GM19035 (cell line): Measurements from ENCODE around the gene CHRDL2.
A peak's percentile ranks its signal among the peaks of the same experiment; 100 is the strongest.

Experiments used
- ATAC-seq: cut with Tn5 transposase; IDR thresholded peaks from one replicate; pipeline ENCODE4 v1.9.1; 2021; ENCODE audit not compliant: unreplicated experiment

The CHRDL2 gene

DNA sequence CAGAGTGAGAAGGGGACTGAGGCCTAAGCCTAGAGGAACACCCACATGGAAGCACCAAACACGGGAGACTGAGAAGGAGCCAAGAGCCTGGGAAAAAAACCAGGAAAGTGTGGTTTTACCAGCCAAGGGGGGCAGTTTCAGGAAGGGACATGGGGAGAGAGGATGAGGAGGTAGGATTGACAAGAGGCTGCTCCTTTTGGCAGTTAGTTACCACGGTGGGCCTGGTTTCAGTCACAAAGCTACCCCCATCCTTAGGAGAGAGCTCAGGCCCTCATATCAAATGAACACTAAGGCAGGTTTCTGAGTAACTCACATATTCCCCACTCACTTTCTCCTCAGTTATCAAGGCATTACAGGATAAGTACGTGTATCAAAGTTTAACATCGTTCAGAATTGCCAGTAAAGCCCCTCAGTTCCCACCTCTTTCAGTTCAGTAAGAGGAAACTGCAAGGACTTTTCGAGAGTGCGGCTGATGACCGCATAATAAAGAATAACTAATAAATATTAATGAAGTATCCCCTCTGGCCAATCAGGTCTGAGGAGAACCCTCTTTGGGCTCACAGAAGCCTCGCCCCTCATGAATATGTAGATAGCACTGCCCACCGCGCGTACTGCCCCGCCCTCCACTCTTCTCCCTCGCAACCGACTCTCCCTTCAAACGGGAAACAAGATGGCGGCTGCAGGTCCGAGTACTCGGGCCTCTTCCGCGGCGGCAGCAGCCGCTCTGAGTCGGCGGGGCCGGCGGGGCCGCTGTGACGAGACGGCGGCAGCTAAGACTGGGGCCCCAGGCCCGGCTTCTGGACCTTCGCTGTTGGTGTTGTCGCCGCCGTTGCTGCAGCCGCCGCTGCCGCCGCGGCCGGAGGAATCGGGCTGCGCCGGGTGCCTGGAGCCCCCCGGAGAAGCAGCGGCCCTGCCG, 17.2 kb upstream of the CHRDL2 start, which contains the start of gene RNF169:
RNF169 (plus strand) TSS at position 639 of the 916 bp plus-strand sequence; CDS start at position 671, 32 bp downstream.
- peak; percentile 97 for ATAC-seq

DNA sequence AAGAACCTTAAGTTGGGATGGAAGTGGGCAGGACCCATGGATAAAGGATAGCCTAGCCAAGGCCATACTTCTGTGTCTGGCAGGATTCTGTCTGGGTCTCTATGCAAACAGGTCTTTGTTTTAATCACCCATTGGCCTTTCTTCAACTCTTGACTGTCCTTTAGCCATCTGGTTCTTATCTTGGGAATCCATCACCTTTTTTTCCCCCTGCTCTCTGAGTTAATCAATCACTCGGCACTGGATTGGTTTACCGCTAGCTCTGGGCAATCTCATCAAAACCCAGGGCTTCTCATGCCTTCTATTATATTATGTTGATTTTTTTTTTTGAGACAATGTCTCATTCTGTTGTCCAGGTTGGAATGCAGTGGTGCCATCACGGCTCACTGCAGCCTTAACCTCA, 15.6 kb upstream of the CHRDL2 start:
- no peak for ATAC-seq

DNA sequence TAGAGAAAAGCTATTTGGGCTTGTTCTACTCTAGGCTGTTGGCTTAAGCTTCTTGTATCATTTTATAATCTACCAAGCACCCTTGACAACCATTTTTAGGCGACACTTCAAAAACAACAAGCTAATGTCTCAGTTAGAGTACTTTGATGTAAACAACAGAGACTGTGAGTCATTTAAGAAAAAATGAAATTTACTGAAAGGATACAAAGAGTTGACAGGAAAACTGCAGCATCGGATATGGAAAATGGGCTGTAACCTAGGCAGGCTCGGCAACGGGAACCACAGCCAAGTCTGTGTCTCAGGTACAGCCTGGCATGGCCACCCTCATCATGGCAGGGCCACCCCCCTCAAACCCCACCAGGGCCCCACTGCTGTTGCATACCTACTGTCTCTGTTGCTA, 13.1 kb upstream of the CHRDL2 start:
- ATAC-seq, result no peak

GRCh38 chr11:74743640-74744039, 12.4 kb upstream of the CHRDL2 start:
- ATAC-seq, result no peak

- no peak for ATAC-seq
Measured at GRCh38 chr11:74742070-74742469, 10.8 kb upstream of the CHRDL2 start.

GRCh38 chr11:74739546-74740270, 8.5 kb upstream of the CHRDL2 start:
- ATAC-seq, result no peak

DNA sequence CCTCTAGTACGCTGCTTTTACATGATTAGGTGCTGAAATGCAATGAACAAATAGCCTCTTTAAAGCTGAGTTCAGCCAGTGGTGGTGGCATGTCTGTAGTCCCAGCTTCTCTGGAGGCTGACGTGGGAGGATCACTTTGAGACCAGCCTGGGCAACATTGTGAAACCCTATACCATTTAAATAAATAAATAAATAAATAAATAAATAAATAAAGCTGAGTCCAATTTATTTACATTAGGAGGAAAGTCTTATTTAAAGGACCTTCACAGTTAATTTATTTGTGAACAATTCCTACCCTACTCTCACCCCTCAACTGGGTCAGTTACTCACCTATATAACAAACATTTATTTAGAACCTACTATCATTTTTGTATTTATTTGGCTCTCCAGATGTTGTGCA, 4.8 kb upstream of the CHRDL2 start:
- no peak for ATAC-seq

DNA sequence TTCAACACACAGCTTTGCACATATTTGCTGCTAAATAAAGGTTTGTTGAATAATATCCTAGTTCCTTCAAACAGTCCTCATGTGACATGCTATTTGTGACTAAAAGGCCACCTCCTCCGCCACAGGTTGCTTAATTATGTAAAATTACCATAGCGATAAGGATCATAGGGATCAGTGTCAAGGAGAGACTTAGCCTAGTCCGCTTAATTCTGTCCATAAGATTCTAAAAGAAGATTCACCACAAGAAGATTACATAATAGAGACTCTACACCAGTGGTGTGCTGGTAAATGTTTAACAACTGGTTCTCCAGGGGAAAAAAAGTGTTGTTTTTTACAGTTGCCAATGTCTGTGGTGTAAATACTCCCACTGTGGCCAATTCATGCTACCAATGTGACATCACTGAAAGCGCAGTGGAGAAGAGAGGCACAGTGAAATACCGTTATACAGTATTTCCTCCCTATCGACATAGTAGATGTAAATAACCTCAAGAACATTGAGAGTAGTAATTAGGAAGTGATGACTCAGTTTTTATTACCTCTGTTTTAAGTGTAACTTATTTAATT, 4.2 kb upstream of the CHRDL2 start:
- no peak for ATAC-seq

GRCh38 chr11:74734559-74734925, 3.3 kb upstream of the CHRDL2 start:
- no peak for ATAC-seq

DNA sequence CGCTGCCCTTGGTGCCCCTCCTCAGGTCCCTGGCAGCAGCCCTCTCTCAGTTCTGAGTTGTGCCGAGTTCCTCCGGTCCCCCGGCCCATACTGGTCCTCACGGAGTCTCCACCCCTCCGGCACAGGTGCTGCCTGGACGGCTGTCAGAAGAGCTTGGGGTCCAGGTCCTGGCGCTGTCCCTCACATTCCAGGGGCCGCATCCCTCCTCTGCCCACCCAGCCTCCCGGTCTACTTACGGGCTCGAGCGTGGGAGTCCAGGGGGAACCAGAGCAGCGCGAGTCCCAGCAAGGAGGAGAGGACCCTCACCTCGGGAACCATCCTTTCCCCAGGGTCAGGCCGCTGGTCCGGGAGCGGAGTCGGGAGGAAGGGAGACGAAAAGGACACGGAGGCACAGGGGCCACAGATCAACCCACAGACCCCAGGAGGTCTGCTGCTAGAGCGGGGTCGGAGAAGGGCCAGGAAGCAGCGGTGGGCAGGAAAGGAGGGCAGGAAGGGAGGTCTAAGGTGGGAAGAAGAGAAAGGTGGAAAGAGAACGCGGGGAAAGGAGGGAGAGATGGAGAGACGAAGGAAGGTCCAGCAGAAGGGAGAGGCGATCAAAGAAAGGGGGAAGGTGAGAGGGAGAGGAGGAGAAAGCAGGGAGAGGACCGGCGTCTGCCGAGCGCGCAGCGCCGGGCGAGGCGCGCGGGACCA, 510 bp downstream of the CHRDL2 start:
- ATAC-seq, result no peak

DNA sequence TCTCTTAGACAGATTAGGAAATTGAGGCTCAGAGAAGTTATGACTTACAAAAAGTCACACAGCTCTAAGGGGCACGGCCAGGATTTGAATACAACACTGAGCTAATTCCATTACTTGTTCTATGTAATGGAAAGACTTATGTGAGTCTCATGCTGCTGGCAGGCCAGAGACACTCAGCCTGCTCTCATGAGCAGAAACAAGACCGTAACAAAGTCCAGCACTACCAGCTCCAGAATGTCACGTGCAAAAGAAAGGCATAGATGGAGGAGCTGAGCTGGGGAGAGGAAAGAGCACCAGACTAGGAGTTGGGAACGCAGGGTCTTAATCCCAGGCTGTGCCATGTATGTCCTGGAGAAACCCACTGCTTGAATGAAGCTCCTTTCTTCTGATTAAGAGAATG, 1.8 kb downstream of the CHRDL2 start:
- ATAC-seq, result no peak

- peak; percentile 75 for ATAC-seq
Measured at GRCh38 chr11:74726547-74727182, 4.6 kb downstream of the CHRDL2 start.

GRCh38 chr11:74725701-74726100, 5.5 kb downstream of the CHRDL2 start:
- no peak for ATAC-seq

GRCh38 chr11:74723511-74723910, 7.7 kb downstream of the CHRDL2 start:
- no peak for ATAC-seq

GRCh38 chr11:74721479-74721835, 9.8 kb downstream of the CHRDL2 start:
- no peak for ATAC-seq

DNA sequence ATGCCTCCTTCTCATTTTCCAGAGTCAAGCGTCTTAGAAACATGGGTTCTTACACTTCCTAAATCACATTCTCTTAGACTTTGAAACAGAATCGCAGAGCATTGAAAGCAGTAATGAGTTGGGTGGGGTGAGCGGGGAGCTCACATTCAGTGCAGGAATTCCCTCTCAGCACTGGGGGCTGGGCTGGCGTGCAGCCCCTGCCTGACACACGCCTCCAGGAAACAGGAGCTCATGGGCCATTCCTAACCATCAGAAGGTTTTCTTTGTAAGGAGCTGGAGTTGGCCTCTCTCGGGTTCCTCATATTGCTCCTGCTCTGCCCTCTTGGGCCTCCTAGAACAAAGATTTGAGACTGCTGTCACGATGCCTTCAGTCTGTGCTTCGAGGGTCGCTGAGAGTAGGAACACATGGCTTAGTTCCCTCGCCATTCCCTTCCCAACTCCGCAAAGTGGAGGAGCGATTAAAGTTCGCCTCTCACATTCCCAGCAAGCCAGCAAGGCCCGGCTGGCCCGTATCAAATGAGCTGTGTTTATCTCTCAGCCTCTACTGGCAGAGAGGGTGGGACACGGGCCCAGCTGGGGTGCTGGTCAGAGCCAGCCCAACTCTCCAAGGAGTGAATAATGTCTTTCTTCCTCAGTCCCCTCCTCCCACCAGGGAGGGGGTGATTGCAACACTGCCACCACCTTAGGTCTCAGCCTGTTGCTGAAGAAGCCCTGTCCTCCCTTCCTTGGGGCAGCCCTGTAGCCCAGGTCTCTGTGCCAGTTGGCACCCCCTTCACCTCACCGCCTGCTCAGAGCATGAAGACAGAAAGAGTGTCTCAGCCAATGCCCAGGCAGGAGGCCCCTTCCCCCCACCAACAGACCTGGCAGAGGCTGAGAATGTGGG, 10.4 kb downstream of the CHRDL2 start:
- ATAC-seq, result no peak

GRCh38 chr11:74719011-74719410, 12.2 kb downstream of the CHRDL2 start:
- ATAC-seq, result no peak

DNA sequence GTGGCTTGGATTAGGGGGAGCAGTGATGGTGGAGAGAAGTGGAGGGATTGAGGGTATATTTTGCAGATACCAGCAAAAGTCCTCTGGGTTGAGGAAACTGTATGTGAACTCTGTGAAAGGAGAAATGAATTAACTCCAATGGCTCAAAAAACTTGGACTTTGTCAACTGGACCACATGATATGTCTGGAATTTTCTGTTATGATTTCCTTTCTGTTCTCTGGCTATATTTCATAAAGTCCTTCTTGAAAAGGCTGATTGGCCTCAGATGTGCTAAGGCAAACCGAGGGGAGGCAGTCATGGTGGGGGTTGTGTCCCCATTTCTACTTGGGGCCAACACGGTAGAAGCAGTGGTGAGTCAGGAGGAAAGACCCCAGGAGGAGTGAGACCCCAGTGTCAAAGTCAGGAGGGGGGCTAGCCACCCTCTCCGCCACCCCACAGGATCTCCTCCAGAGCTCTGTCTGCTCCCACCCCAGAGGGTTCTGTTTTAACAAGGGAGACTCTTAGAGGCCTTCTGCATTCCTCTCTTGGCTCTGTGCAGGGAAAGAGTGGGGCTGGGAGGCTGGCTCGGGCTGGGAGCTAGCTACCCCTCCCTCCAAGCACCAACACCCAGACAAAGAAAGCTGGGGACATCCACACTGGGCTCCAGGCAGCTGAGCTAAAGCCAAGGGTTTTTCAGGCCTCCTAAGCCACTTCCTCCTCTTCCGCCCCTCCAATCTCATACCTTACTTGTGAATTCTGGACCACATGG, 13.8 kb downstream of the CHRDL2 start:
- no peak for ATAC-seq

DNA sequence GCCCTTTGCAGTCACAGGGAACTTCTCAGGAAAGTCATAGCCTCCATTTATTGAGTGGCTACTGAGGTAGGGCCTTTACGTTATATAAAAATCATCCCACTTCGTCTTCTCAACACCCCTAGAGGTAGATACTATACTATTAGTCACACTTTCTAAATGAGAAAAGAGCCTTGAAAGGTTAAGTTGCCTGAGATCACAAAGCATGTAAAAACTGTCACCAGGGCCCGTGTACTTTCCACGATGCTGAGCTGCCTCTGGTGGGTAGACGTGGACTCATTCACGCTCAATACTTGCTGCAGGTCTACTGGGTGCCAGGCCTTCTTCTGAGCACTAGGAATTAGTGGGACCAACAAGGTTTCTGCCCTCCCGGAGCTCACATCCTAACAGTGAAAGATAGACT, 16.3 kb downstream of the CHRDL2 start:
- no peak for ATAC-seq
